GM12892 (cell line): Measurements from ENCODE around the gene ZNRF3.

Experiments
- POLR2A ChIP-seq: IDR thresholded peaks from 2 replicates; pipeline ENCODE4 v1.6.1; 2011; ENCODE audit warnings: low read depth, low read length, control low read depth
- TAF1 ChIP-seq: IDR thresholded peaks from 2 replicates; pipeline ENCODE4 v1.6.1; 2011; ENCODE audit warnings: low read depth, mild to moderate bottlenecking, control low read depth, low read length, borderline replicate concordance

DNA sequence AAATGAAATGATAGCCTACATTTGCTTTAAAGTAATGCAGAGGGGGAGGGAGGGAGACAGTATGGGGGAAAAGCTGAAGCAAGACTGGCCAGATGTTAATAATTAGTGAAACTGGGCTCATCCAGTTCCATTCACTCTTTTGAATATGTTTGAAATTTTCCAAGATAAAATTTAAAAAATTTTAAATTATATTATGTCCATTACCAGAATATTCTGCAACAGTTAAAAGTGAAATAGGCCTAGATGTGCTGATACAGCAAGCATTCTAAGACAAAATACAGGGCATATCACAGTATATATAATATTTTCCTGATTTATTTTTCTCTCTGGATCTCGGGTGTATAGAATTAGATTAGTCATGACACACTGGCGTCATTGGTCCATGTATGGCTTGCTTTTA is 13.6 kb upstream of the ZNRF3 start:
- no peak for TF ChIP-seq POLR2A
- no peak for TF ChIP-seq TAF1
